HL-60/S4 treated with retinoic acid at 250 ng/mL for 4 days and 3 days (cell line): ENCODE data around the gene MRS2.

Experiments
- in situ Hi-C: fragments of 300-500 bp; cut with MboI; formaldehyde crosslinking; loops from 2 replicates; pipeline ENCODE4 v1.7.0; 2022; ENCODE audit warnings: low sequenced_read_pairs

MRS2 gene

DNA sequence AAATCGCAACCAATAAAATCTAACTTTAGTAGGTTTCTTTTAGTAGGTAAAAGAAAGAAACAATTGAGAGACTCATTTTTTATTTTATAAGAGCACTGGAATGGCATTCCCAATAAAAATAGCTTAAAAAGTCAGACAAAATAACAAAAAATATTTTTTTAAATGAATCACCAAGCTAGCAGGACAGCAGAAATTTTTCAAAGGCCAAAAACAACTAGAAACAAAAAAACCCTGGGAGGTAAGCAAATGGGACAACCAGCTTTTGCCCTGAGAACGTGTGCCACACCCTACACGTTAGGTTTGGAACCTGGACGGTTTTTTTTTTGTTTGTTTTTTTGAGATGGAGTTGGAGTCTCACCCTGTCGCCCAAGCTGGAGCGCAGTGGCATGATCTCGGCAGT, 67.1 kb downstream of the MRS2 start:
- in situ Hi-C loops = no loop called here

DNA sequence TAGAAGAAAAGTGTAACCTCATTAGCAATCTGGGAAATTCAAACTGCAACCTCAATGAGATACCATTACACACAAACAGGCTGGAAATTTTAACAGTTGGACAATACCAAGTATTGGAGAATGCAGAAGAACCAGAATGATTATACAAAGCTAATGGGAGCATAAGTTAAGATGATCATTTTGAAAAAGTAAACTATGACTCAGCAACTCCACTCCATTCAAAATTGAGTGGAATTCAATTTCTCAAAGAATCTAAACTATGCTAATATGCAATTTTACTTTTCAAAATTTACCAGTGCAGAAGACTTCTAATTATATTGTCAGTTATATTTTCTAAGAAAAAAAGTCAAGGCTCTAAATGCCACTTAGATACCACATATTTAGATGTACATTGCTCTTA, 69.4 kb downstream of the MRS2 start:
- in situ Hi-C loops = no loop called here
